ENCODE results near the gene LILRA1. TPM values are rescaled to one million over a fixed set of nuclear protein-coding genes. Genes with fewer than 3 reads are reported as not detected.

LILRA1 gene
- total and polyA plus RNA-seq, 9 of the 15 experiments (the other 6 are each of a cell fraction or from before 2014, with no cell fraction given) = not detected

- TF ChIP-seq FOXO4 (CRISPR knock-in tag; IDR thresholded peaks at IDR 0.05) = no peak
- TF ChIP-seq XRCC5 (IDR thresholded peaks at IDR 0.05; ENCODE audit: low read depth, low read length) = no peak
- no peak for TF ChIP-seq PURB (CRISPR knock-in tag; IDR thresholded peaks at IDR 0.05; ENCODE audit: low read depth)
- TF ChIP-seq CTCF (IDR thresholded peaks at IDR 0.05 in 2 of 3, conservative IDR thresholded peaks at IDR 0.05 in 1 of 3; ENCODE audit: insufficient read depth in 2 of 3, low read depth in 1 of 3, low read length in 3 of 3) = no peak
- TF ChIP-seq STAG1 (CRISPR knock-in tag; IDR thresholded peaks at IDR 0.05; ENCODE audit: borderline replicate concordance) = no peak
- no peak for TF ChIP-seq SRSF1 (IDR thresholded peaks at IDR 0.05; ENCODE audit: low read depth, low read length)
- no peak for TF ChIP-seq ETV1 (tag; conservative IDR thresholded peaks at IDR 0.05; ENCODE audit: low read depth)
- TF ChIP-seq ZNF274 (IDR thresholded peaks at IDR 0.05; ENCODE audit: borderline replicate concordance, low read depth, low read length) = no peak
- TF ChIP-seq CC2D1A (IDR thresholded peaks at IDR 0.05) = no peak
- TF ChIP-seq KAT7 (CRISPR knock-in tag; IDR thresholded peaks at IDR 0.05; ENCODE audit: borderline replicate concordance) = no peak
- TF ChIP-seq PRMT5 (CRISPR knock-in tag; IDR thresholded peaks at IDR 0.05) = no peak
Observed at GRCh38 chr19:54614726-54615125, 21.3 kb downstream of the LILRA1 start (continued).

Data from K562 (cell line).